OCI-LY1 (cell line): ENCODE data around the gene SLC44A3.

Experiments used
- CTCF ChIP-seq: fragments of 200-600 bp; sonication (generic), shearing (Covaris generic); IDR thresholded peaks from 2 replicates; pipeline ENCODE4 v1.5.1; 2017; ENCODE audit warnings: mild to moderate bottlenecking, antibody characterized with exemption, low read length, moderate library complexity, mixed read lengths
- EZH2 ChIP-seq: fragments of 200-600 bp; sonication (generic), shearing (Covaris generic); IDR thresholded peaks from 2 replicates; pipeline ENCODE4 v1.8.0; 2017; ENCODE audit warnings: borderline replicate concordance, mixed run types, mild to moderate bottlenecking, antibody characterized with exemption, low read length, moderate library complexity, mixed read lengths

DNA sequence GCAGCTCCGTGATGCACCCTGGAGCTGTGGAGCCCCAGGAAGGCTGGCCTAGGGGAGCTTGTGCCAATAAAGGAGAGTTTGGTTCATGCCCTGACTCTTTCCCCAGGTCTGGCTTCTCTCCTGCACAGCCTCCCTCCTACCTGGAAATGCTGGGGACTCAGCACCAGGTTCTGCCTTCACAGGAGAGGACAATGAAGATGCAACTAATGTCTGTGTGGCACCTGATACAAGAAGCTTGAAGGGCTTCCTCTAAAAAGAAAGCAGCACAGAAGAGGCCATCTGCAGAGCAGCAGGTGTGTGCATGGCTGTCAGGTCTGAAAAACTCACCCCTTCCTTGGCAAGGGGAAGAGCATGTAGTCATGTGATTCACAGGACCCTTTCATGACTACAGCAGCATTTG is 43.7 kb upstream of the SLC44A3 start:
- TF ChIP-seq CTCF = no peak
- no peak for TF ChIP-seq EZH2
